GM12878 (cell line): ENCODE data around the gene AFAP1. TPM values are rescaled to one million over a fixed set of nuclear protein-coding genes. Genes with fewer than 3 reads are reported as not detected.

Source experiments
- ATAC-seq: fragments of 200-7000 bp; cut with Tn5 transposase; 3 replicates; pipeline ENCODE4 v1.9.1; 2020; ENCODE audit warnings: mild to moderate bottlenecking, moderate library complexity
- BruUV-seq: library from RNA; stranded (reverse); fragments of 400-500 nt; replicated peaks from 2 replicates; lab custom pipeline; 2021; lab: Mats Ljungman, UMichigan
- CTCF ChIA-PET: fragments of 300-600 bp; sonication (Branson Sonifier 250); formaldehyde crosslinking; extraction: SDS; loops from one replicate; lab custom pipeline; 2021; ENCODE audit warnings: inconsistent platforms; lab: Yijun Ruan, JAX
- POLR2A ChIA-PET: fragments of 350-600 bp; formaldehyde crosslinking; extraction: SDS; loops from one replicate; lab custom pipeline; 2021; ENCODE audit warnings: inconsistent platforms; lab: Charles Lee
- RAD21 ChIA-PET: fragments of 300-600 bp; sonication (Branson Sonifier 250); formaldehyde crosslinking; loops from one replicate; lab custom pipeline; 2023; ENCODE audit warnings: antibody characterized with exemption; ENCODE audit not compliant: unreplicated experiment; lab: Charles Lee
- SMC1A ChIA-PET: fragments of 300-600 bp; sonication (Branson Sonifier 250); formaldehyde crosslinking; loops from one replicate; lab custom pipeline; 2023; ENCODE audit not compliant: unreplicated experiment, uncharacterized antibody; lab: Charles Lee
- DNase-seq: peaks from one replicate; pipeline ENCODE4 v3.0.0-alpha.2; 2011; ENCODE audit warnings: low read depth, low spot score
- FAIRE-seq: peaks from 3 replicates; lab custom pipeline; 2011; peaks lifted over from hg19 to GRCh38; lab: Jason Lieb, UNC
- H2AFZ ChIP-seq: 2 replicates; pipeline ENCODE4 v1.6.0; 2011; ENCODE audit warnings: low read depth, low read length, control low read depth; ENCODE audit not compliant: control insufficient read depth
- H3K27ac ChIP-seq: 2 replicates; pipeline ENCODE4 v1.5.1; 2011; ENCODE audit warnings: control low read depth; ENCODE audit not compliant: control insufficient read depth, insufficient read depth
- H3K27me3 ChIP-seq, 2 experiments: replicated peaks in 1 of 2; 2 replicates each; pipeline versions ENCODE4 v1.6.0 to v1.6.1; 2011; ENCODE audit warnings: low read length in 1 of 2; ENCODE audit not compliant: control insufficient read depth in 2 of 2, insufficient read depth in 2 of 2
- H3K36me3 ChIP-seq, 2 experiments: 2 replicates each; pipeline ENCODE4 v1.5.1; 2011; ENCODE audit warnings: low read length in 1 of 2; ENCODE audit not compliant: control insufficient read depth in 2 of 2, insufficient read depth in 2 of 2
- H3K4me1 ChIP-seq: 2 replicates; pipeline ENCODE4 v1.6.1; 2011; ENCODE audit warnings: mild to moderate bottlenecking, low read length, moderate library complexity, mixed read lengths; ENCODE audit not compliant: control insufficient read depth, insufficient read depth
- H3K4me2 ChIP-seq: 2 replicates; pipeline ENCODE4 v1.6.0; 2011; ENCODE audit warnings: control low read depth; ENCODE audit not compliant: control insufficient read depth, insufficient read depth
- H3K4me3 ChIP-seq: fragments of 200-600 bp; sonication (generic); 2 replicates; pipeline ENCODE4 v1.5.1; 2016
- H3K79me2 ChIP-seq: 2 replicates; pipeline ENCODE4 v1.6.0; 2011; ENCODE audit warnings: low read length; ENCODE audit not compliant: control insufficient read depth, insufficient read depth
- H3K9ac ChIP-seq: 2 replicates; pipeline ENCODE4 v1.8.0; 2011; ENCODE audit warnings: low read length, control low read depth, mixed read lengths; ENCODE audit not compliant: control insufficient read depth, insufficient read depth
- H3K9me3 ChIP-seq: replicated peaks from 3 replicates; pipeline ENCODE4 v1.5.1; 2011; ENCODE audit warnings: mild to moderate bottlenecking, low read length; ENCODE audit not compliant: control insufficient read depth, insufficient read depth
- H4K20me1 ChIP-seq: 2 replicates; pipeline ENCODE4 v1.6.0; 2011; ENCODE audit not compliant: control insufficient read depth, insufficient read depth
- HDAC2 ChIP-seq: fragments of 200-600 bp; sonication (generic); IDR thresholded peaks from 2 replicates; pipeline ENCODE4 v1.6.1; 2017
- NBN ChIP-seq: fragments of 450-650 bp; IDR thresholded peaks from 2 replicates; pipeline ENCODE4 v1.6.1; 2016
- RCOR1 ChIP-seq: conservative IDR thresholded peaks from 2 replicates; pipeline ENCODE4 v1.6.1; 2012; ENCODE audit warnings: low read depth, low read length, improper control_type of control experiment
- SREBF1 ChIP-seq: IDR thresholded peaks from 2 replicates; pipeline ENCODE4 v1.6.1; 2012; ENCODE audit warnings: mild to moderate bottlenecking, low read length
- TCF3 ChIP-seq: IDR thresholded peaks from 2 replicates; pipeline ENCODE4 v1.6.1; 2012; ENCODE audit warnings: low read depth, mild to moderate bottlenecking, low read length, borderline replicate concordance; ENCODE audit not compliant: insufficient read depth
- YY1 ChIP-seq: IDR thresholded peaks from 2 replicates; pipeline ENCODE4 v1.6.1; 2011; ENCODE audit warnings: low read depth, mild to moderate bottlenecking, low read length
- WGBS: methylation state at CpG from one replicate; pipeline ENCODE4 v1.1.6; 2016; ENCODE audit warnings: low lambda C conversion rate; ENCODE audit not compliant: insufficient replicate concordance, insufficient coverage; ENCODE audit errors: missing lambda C conversion rate; 5-methylcytosine and 5-hydroxymethylcytosine counted together
- in situ Hi-C: fragments of 300-500 bp; cut with MboI; formaldehyde crosslinking; loops from 9 replicates; pipeline ENCODE4 v1.14.3; 2018; ENCODE audit warnings: mixed read lengths
- intact Hi-C: fragments of 100-400 bp; cut with micrococcal nuclease; formaldehyde crosslinking; loops from one replicate; pipeline ENCODE4 v1.14.2; 2022; ENCODE audit not compliant: unreplicated experiment
- polyA plus RNA-seq, 11 experiments: library from polyadenylated mRNA; depleted of rRNA in 4 of 11; unstranded in 6 of 11; stranded (reverse) in 5 of 11; fragments of >200 nt; fragmentation: Nextera tagmentation in 4 of 11; fragmentation: Illumina TruSeq in 1 of 11; extraction: Ambion mirVana in 4 of 11; extraction: Trizol in 1 of 11; gene quantifications; 1 replicate in 1 of 11; 2 replicates in 10 of 11; pipeline versions ENCODE4 v1.2.1 to v1.2.3, GENCODE V29; 2011 to 2016; ENCODE audit warnings: inconsistent platforms in 2 of 11, missing spikeins in 2 of 11, low read depth in 1 of 11
- total RNA-seq, 4 experiments: library from RNA; depleted of rRNA in 3 of 4; stranded (reverse); fragments of >200 nt in 3 of 4; fragmentation: Illumina TruSeq in 1 of 4; extraction: Trizol in 1 of 4; gene quantifications; 2 replicates each; pipeline versions ENCODE4 v1.2.1 to v1.2.3, GENCODE V29; 2013 to 2021
- TF ChIP-seq, protein P1 (sequence below): fragments of 450-650 bp; IDR thresholded peaks from 2 replicates; pipeline ENCODE4 v1.6.1; 2016; ENCODE audit warnings: mild to moderate bottlenecking
- TF ChIP-seq, protein P2 (sequence below): fragments of 450-650 bp; IDR thresholded peaks from 2 replicates; pipeline ENCODE4 v1.6.1; 2014; ENCODE audit warnings: mild to moderate bottlenecking
- TF ChIP-seq, protein P3 (sequence below): fragments of 450-650 bp; IDR thresholded peaks from 2 replicates; pipeline ENCODE4 v1.6.1; 2016; ENCODE audit warnings: mild to moderate bottlenecking
- TF ChIP-seq, protein P4 (sequence below): fragments of 150-350 bp; IDR thresholded peaks from 2 replicates; pipeline ENCODE4 v1.6.1; 2016; ENCODE audit warnings: low read depth, low read length
- TF ChIP-seq, protein P5 (sequence below): fragments of 450-650 bp; IDR thresholded peaks from 2 replicates; pipeline ENCODE4 v1.6.1; 2017; ENCODE audit warnings: low read depth, mild to moderate bottlenecking, moderate library complexity

Gene AFAP1
- total and polyA plus RNA-seq, 10 of the 15 experiments (the other 5 are each of a cell fraction or from before 2014, with no cell fraction given), result 0.02 to 0.23 (median 0.09) TPM; not detected in 1

DNA sequence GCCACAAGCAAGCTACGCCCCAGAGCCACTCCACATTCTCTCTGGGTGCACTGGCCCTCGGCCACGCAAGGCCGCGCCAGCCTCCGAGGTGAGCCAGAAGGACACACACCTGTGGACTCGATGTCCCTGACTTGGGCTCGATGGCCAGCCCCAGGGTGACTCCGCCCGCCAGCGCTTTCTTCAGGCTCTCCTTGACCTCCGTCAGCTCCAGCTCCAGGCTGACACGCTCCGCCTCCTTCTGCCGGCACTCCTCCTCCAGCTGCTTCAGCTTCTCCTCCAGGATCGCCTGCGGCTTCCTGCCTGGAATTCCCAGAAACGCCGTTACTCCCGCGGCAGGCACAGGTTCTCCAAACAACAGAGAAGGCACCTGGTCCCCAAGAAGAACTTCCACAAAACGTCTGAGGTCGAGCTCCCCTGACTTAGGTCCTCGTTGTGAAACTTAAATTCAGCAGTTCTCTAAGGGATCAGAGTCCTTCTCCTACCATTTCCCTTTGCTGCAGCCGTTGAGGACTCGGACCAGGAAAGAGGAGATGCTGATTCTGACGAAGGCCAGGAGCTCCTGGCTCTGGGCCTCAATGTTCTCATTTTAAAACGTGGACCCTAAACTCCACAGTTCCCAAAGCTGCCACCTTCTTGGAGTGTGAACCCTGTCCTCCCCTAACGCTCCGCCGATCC lies 166.8 kb downstream of the AFAP1 start:
- Histone ChIP-seq H3K27me3 (peaks cover 0 to 3% of the 10 kb centered on the region in 2 experiments; a peak in 2 of 4 replicates), H3K4me1 (peaks cover 23% of the 10 kb centered on the region), H3K27ac (0 out of 2 replicates have a peak overlapping the region, but pooled peaks have one; percentile 60), H3K9ac (no peak overlapping the region), H3K4me3 (no peak overlapping the region), H3K4me2 (peak overlapping the region; percentile 70; the same call in 1 of the 2 replicates), H4K20me1 (no peaks in the 10 kb centered on the region), H3K79me2 (no peaks in the 10 kb centered on the region), H3K9me3 (no peaks in the 10 kb centered on the region), H2AFZ (no peak overlapping the region), H3K36me3 (no peaks in the 10 kb centered on the region)
- POLR2A ChIA-PET, result no interaction called here
- no peak for FAIRE-seq
- BruUV-seq, result no TSS peak
- no peak for ATAC-seq
- SMC1A ChIA-PET, result no interaction called here
- intact Hi-C loops, result no loop called here
- in situ Hi-C loops, result loop anchor here (10.0 kb wide), 1 partner anchor 1578 kb away; no protein-coding TSS in a partner anchor
- DNase-seq, result no peak
- RAD21 ChIA-PET, result no interaction called here
- CTCF ChIA-PET, result interaction anchor here (0.5 kb wide), 1 partner anchor 180 kb away, joined by 3 read pairs; no protein-coding TSS in a partner anchor
- TF ChIP-seq TCF3 (no peak), HDAC2 (no peak), NBN (no peak), RCOR1 (no peak), SREBF1 (no peak), YY1 (no peak)
- TF ChIP-seq, protein P1, sequence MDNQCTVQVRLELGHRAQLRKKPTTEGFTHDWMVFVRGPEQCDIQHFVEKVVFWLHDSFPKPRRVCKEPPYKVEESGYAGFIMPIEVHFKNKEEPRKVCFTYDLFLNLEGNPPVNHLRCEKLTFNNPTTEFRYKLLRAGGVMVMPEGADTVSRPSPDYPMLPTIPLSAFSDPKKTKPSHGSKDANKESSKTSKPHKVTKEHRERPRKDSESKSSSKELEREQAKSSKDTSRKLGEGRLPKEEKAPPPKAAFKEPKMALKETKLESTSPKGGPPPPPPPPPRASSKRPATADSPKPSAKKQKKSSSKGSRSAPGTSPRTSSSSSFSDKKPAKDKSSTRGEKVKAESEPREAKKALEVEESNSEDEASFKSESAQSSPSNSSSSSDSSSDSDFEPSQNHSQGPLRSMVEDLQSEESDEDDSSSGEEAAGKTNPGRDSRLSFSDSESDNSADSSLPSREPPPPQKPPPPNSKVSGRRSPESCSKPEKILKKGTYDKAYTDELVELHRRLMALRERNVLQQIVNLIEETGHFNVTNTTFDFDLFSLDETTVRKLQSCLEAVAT, result no peak
- TF ChIP-seq, protein P2, sequence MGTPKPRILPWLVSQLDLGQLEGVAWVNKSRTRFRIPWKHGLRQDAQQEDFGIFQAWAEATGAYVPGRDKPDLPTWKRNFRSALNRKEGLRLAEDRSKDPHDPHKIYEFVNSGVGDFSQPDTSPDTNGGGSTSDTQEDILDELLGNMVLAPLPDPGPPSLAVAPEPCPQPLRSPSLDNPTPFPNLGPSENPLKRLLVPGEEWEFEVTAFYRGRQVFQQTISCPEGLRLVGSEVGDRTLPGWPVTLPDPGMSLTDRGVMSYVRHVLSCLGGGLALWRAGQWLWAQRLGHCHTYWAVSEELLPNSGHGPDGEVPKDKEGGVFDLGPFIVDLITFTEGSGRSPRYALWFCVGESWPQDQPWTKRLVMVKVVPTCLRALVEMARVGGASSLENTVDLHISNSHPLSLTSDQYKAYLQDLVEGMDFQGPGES, result no peak
- TF ChIP-seq, protein P3, sequence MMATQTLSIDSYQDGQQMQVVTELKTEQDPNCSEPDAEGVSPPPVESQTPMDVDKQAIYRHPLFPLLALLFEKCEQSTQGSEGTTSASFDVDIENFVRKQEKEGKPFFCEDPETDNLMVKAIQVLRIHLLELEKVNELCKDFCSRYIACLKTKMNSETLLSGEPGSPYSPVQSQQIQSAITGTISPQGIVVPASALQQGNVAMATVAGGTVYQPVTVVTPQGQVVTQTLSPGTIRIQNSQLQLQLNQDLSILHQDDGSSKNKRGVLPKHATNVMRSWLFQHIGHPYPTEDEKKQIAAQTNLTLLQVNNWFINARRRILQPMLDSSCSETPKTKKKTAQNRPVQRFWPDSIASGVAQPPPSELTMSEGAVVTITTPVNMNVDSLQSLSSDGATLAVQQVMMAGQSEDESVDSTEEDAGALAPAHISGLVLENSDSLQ, result no peak
- TF ChIP-seq, protein P4, sequence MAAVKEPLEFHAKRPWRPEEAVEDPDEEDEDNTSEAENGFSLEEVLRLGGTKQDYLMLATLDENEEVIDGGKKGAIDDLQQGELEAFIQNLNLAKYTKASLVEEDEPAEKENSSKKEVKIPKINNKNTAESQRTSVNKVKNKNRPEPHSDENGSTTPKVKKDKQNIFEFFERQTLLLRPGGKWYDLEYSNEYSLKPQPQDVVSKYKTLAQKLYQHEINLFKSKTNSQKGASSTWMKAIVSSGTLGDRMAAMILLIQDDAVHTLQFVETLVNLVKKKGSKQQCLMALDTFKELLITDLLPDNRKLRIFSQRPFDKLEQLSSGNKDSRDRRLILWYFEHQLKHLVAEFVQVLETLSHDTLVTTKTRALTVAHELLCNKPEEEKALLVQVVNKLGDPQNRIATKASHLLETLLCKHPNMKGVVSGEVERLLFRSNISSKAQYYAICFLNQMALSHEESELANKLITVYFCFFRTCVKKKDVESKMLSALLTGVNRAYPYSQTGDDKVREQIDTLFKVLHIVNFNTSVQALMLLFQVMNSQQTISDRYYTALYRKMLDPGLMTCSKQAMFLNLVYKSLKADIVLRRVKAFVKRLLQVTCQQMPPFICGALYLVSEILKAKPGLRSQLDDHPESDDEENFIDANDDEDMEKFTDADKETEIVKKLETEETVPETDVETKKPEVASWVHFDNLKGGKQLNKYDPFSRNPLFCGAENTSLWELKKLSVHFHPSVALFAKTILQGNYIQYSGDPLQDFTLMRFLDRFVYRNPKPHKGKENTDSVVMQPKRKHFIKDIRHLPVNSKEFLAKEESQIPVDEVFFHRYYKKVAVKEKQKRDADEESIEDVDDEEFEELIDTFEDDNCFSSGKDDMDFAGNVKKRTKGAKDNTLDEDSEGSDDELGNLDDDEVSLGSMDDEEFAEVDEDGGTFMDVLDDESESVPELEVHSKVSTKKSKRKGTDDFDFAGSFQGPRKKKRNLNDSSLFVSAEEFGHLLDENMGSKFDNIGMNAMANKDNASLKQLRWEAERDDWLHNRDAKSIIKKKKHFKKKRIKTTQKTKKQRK, result no peak
- TF ChIP-seq, protein P5, sequence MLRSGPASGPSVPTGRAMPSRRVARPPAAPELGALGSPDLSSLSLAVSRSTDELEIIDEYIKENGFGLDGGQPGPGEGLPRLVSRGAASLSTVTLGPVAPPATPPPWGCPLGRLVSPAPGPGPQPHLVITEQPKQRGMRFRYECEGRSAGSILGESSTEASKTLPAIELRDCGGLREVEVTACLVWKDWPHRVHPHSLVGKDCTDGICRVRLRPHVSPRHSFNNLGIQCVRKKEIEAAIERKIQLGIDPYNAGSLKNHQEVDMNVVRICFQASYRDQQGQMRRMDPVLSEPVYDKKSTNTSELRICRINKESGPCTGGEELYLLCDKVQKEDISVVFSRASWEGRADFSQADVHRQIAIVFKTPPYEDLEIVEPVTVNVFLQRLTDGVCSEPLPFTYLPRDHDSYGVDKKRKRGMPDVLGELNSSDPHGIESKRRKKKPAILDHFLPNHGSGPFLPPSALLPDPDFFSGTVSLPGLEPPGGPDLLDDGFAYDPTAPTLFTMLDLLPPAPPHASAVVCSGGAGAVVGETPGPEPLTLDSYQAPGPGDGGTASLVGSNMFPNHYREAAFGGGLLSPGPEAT, result no peak
- 83% methylated on average over 31 of the region's 31 CpGs for WGBS
